GM18858 (cell line): ENCODE results near the gene ASPG.

ENCODE experiments used
- ATAC-seq: cut with Tn5 transposase; IDR thresholded peaks from one replicate; pipeline ENCODE4 v1.9.1; 2021; ENCODE audit not compliant: unreplicated experiment

Gene ASPG

GRCh38 chr14:104105071-104105821, 19.7 kb downstream of the ASPG start:
- ATAC-seq, result no peak

GRCh38 chr14:104105822-104106470, 20.4 kb downstream of the ASPG start:
- ATAC-seq, result no peak

- no peak for ATAC-seq
Observed at GRCh38 chr14:104106471-104106991, 21.0 kb downstream of the ASPG start.

- ATAC-seq, result no peak
Observed at GRCh38 chr14:104107101-104107581, 21.6 kb downstream of the ASPG start.

GRCh38 chr14:104107611-104108569, 22.4 kb downstream of the ASPG start:
- no peak for ATAC-seq

- ATAC-seq, result no peak
Observed at GRCh38 chr14:104108570-104109541, 23.4 kb downstream of the ASPG start.

GRCh38 chr14:104109731-104110361, 24.3 kb downstream of the ASPG start:
- no peak for ATAC-seq

GRCh38 chr14:104110491-104111209, 25.1 kb downstream of the ASPG start:
- no peak for ATAC-seq

- no peak for ATAC-seq
Observed at GRCh38 chr14:104111301-104112112, 26.0 kb downstream of the ASPG start.

GRCh38 chr14:104112113-104112505, 26.6 kb downstream of the ASPG start:
- ATAC-seq, result no peak

- no peak for ATAC-seq
Observed at GRCh38 chr14:104112609-104113571, 27.4 kb downstream of the ASPG start.

GRCh38 chr14:104113631-104114420, 28.3 kb downstream of the ASPG start:
- no peak for ATAC-seq

- ATAC-seq, result no peak
Observed at GRCh38 chr14:104114421-104115130, 29.1 kb downstream of the ASPG start.

GRCh38 chr14:104115131-104115600, 29.7 kb downstream of the ASPG start:
- ATAC-seq, result no peak

- ATAC-seq, result no peak
Observed at GRCh38 chr14:104115691-104116287, 30.3 kb downstream of the ASPG start.
